ENCODE measurements around the gene SAMD5.

SAMD5 gene

DNA sequence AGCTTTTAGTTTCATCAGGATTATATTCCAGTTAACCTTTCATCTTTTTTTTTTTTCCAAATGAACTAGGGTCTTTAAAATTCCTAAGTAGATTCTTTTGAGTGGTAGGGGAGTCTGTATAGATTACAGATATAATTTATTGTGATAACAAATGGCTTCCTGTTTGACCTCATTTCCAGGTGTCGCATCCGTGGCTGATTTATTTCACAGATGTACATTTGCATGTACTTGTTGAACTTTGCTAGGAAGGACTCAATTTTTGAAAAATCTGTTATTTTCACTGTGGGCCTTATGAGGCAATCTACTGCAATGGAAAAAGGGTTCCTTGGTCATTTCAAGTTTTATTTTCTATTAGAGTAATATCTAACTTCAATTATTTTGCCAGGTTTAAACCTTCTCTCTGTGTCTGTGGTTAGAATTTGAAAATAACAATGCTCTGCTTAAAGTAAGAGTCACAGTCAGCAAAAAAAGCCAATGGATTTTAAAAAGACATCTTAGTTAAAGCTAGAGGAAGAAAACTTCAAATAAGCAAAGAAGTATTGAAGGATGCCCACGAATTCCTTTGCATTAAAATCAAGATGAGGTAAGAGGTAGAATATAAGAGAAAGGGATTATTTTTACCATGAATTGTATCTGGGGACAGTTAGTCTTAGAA lies 57.9 kb downstream of the SAMD5 start:
- DNase-seq = no peak

GRCh38 chr6:147567141-147567805 lies 58.8 kb downstream of the SAMD5 start:
- no peak for DNase-seq

GRCh38 chr6:147569788-147570187 lies 61.3 kb downstream of the SAMD5 start:
- DNase-seq = no peak

DNA sequence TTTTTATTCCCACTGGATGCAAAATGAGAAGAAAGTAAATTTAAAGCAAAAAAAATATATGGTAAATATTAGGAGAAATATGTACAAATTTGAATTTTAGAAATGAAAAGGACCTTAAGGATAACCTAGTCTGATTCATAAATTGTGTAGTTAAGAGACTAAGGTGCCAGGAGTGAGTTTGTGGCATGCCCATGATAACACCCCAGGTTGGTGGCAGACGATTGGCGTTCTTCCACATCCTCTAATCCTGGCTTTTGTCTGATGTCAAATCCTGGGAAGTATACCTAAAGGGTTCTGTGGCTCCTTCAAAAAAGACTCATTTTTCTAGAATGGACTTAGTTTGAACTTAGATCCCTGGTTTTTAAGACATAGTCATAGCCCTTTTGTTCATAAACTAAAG lies 62.2 kb downstream of the SAMD5 start:
- DNase-seq = no peak

GRCh38 chr6:147577488-147577887 lies 69.0 kb downstream of the SAMD5 start:
- no peak for DNase-seq

- DNase-seq = no peak
Observed at GRCh38 chr6:147578159-147578558, 69.7 kb downstream of the SAMD5 start.

DNA sequence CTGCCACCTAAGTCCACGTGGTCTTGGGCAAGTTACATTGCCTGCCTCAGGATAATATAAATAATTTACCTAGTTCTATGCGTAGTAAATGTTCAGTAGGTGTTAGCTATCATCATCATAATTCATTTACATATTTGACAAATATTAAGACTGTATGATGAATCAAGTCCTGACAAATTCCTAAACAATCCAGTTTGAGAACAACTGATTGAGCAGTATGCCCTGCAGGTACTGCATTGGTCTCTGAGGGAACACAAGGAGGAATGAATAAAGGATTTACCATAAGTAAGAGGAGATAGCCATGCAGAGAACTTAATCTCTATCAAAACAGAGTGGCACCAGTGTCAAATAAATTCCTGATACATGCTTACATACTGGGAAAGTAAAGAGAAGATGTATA lies 70.4 kb downstream of the SAMD5 start:
- no peak for DNase-seq

- DNase-seq = no peak
Observed at GRCh38 chr6:147579667-147580066, 71.2 kb downstream of the SAMD5 start.

- no peak for DNase-seq
Observed at GRCh38 chr6:147582991-147583390, 74.5 kb downstream of the SAMD5 start.

DNA sequence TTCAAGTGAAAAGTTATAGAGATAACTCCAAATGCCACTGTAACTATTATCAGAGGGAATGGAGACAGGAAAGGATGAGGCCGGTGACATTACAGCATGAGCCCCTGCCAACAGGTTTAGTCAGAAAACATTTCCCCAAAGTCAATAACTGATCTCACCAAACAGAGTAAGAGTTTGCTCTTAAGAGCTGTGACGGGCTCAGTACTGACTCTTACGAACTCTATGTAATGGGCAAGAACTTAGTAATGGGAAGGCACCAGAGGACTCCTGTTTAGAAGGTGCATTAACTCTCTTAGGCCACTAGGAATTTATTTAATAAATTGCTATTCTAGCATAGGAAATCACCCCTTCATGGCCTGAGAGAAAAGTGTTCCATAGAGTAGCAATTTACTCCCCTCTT lies 76.8 kb downstream of the SAMD5 start:
- DNase-seq = no peak

- DNase-seq = peak in 1 of 56 donors; percentile 2
Observed at GRCh38 chr6:147586044-147586443, 77.6 kb downstream of the SAMD5 start.

DNA sequence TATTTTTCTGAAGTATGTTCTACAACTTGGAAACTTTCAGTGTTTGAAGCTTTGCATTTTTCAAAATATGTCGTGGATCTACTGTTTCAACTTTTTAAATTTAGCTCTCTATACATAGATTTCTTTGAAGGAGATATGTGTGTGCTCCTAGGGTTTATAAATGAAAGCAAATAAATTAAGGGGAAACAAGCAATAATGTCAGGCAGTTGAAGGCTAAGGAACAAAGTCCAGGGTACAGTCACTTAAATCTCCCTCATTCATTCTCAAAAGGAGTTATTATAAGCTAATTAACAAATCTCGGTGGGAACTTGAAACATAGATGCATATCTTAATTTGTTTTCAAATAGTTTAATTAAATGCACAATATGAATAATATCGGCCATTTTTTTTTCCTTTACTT lies 79.4 kb downstream of the SAMD5 start:
- DNase-seq = no peak

- no peak for DNase-seq
Observed at GRCh38 chr6:147588469-147588868, 80.0 kb downstream of the SAMD5 start.

GRCh38 chr6:147589739-147590250 lies 81.3 kb downstream of the SAMD5 start:
- DNase-seq = no peak

- no peak for DNase-seq
Observed at GRCh38 chr6:147595961-147596360, 87.5 kb downstream of the SAMD5 start.

DNA sequence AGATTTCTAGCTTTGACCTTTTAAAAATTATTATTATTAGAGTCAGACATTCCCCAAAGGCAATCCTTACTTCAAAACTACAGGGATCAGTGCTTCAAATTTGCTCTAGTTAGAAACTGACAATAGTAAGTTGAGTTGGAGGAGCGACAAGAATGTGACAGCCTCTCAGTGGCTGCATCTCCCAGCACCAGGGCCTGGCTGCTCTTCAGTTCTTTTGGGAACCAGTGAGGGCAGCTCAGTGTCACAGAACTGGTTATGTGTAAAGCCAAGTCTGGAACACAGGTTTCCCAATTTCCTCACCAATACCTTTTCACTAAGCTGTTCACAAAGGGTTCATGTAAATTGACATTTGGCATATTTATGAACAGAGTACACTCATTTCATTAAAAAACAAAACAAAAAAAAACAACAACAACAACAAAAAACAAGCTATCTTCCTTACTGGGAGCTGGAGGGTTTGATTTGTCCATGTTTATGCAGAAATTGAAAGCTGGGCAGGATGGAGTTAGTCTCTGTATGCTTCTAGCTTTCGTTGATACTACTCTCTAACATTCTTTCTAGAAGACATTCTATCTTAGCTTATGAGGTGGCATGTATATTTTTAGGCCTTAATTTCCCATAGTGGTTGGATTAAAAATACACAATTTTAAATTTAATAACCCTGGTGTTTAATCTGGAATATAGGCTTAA lies 95.0 kb downstream of the SAMD5 start:
- DNase-seq = peak in 1 of 56 donors; percentile 1

DNA sequence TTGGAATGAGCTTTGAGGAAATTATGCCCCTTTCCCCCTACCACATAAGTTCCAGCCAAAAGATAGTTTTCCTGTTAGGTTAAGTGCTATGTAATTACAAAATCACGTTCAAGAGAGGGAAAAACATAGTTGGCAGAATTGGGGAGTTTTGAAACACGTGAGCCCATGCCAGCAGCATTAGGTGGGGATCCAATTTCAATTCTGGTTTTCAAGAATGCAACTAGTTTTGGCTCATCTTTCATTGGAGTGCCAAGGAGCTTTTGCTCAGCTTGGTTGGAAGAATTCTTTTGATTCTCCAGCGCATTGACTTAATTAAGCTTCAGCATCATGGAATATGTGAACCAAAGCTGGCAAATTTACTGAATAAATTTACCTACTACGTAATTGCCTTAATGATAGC lies 95.9 kb downstream of the SAMD5 start:
- no peak for DNase-seq

DNA sequence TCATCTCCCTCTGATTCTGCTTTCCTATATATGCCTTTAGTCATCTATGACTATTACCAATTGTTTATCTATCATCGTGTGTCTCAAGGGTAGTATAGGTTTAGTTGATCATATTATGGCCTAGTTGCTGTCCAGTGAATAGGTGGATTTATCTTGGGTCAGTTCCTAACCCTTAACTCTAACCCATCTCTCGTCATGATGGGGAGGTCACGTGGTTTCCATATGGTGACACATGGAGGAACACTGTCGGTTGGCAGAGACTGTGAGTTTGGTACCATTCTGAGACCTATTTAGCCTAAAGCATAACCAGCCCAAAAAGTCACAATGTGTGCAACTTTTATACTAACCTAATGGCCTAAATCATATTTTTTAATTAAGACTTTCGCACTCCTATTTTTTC lies 103.5 kb downstream of the SAMD5 start:
- no peak for DNase-seq

DNA sequence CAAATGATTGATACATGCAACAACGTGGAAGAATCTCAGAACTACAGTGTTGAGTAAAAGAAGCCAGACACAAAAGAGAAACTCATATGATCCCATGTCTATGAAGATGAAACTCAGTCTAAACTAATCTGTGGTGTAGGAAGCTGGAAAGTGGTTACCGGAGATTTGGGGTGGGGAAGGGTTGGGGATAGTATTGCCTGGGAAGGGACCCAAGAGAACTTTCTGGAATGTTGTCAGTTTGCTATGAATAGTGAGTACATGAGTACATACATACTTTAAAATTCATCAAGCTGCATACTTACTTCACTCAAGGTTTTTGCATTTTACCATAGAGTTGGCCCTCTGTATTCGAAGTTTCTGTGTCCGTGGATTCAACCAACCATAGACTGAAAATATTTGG lies 106.0 kb downstream of the SAMD5 start:
- no peak for DNase-seq

GRCh38 chr6:147615659-147616456 lies 107.4 kb downstream of the SAMD5 start:
- DNase-seq = no peak

DNA sequence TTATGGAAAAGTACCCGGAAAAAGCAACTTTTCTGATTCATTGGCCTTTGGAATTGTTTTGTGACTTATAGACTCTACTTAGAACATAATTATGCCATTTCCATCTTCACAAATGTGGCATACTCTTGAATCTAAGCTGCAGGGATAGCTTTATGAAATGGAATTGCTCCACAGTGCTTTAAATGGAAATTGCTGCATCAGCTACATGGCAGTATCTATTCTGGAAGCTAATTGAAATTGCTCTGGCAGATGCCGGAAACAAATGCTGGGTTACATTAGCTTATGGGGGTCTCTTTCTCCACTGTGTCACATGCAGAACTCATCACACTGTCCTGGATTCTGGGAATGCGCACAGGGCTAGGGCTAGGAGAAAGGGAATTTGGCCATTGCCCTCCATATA lies 108.9 kb downstream of the SAMD5 start:
- DNase-seq = no peak

DNA sequence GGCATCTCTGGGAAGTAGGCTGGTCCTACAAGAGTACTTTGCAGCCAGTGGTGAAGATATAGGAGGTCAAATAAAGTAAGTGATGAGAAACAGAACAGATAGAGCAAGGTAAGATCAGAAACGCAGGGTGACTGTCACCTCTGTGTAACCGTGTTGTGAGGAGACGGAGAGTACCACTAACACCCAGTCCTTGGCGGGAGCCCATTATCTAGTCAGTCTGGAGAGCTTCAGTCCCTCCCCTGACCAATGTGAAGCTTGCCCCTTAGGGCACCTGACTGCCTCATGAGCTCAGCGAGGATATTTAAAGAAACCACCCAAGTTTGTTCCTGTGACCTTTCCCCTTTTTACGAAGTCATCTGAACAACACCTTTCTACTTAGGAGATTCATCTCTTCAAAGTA lies 110.0 kb downstream of the SAMD5 start:
- no peak for DNase-seq
